ENCODE results near the gene ASCC3.

GRCh38 chr6:100724222-100724621, 156.9 kb downstream of the ASCC3 start:
- TF ChIP-seq TAF1 (conservative IDR thresholded peaks at IDR 0.05), result no peak
- TF ChIP-seq CTCF (IDR thresholded peaks at IDR 0.05; ENCODE audit: low read depth, low read length, missing input control), result no peak
- no peak for TF ChIP-seq HNF4A (conservative IDR thresholded peaks at IDR 0.05)
- no peak for TF ChIP-seq SP1 (IDR thresholded peaks at IDR 0.05)
- TF ChIP-seq, protein P1, sequence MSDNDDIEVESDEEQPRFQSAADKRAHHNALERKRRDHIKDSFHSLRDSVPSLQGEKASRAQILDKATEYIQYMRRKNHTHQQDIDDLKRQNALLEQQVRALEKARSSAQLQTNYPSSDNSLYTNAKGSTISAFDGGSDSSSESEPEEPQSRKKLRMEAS (IDR thresholded peaks at IDR 0.05), result no peak
- no peak for TF ChIP-seq RAD21 (IDR thresholded peaks at IDR 0.05)
- TF ChIP-seq YY1 (IDR thresholded peaks at IDR 0.05), result no peak
- TF ChIP-seq, protein P2, sequence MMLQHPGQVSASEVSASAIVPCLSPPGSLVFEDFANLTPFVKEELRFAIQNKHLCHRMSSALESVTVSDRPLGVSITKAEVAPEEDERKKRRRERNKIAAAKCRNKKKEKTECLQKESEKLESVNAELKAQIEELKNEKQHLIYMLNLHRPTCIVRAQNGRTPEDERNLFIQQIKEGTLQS (IDR thresholded peaks at IDR 0.05), result no peak
- no peak for TF ChIP-seq GABPA (IDR thresholded peaks at IDR 0.05 in 1 of 2, conservative IDR thresholded peaks at IDR 0.05 in 1 of 2)

All from liver (tissue), 3 donors.